IPS-18a (cell line): ENCODE results near the gene SNAPC2.
A peak's percentile ranks its signal among the peaks of the same experiment; 100 is the strongest.
"Not testable (repeated sequence)": the region's sequence is repeated elsewhere in the genome, so short reads cannot be mapped to it uniquely, and the experiment has no call there.

Experiments used
- H3K27ac ChIP-seq: one replicate; pipeline ENCODE4 v1.5.1; 2013; ENCODE audit warnings: low read length
- H3K27me3 ChIP-seq: one replicate; pipeline ENCODE4 v1.6.1; 2013; ENCODE audit warnings: mild to moderate bottlenecking, low read length; ENCODE audit not compliant: control insufficient read depth, insufficient read depth
- H3K36me3 ChIP-seq: one replicate; pipeline ENCODE4 v1.6.1; 2013; ENCODE audit warnings: low read depth, low read length; ENCODE audit not compliant: control insufficient read depth
- H3K4me1 ChIP-seq: one replicate; pipeline ENCODE4 v1.6.1; 2013; ENCODE audit warnings: low read depth, low read length; ENCODE audit not compliant: control insufficient read depth
- H3K4me3 ChIP-seq: one replicate; pipeline ENCODE4 v1.5.1; 2013; ENCODE audit warnings: low read length
- H3K9ac ChIP-seq: one replicate; pipeline ENCODE4 v1.6.1; 2013; ENCODE audit warnings: mild to moderate bottlenecking, low read length, moderate library complexity
- H3K9me3 ChIP-seq: one replicate; pipeline ENCODE4 v1.6.1; 2013; ENCODE audit warnings: low read depth, low read length; ENCODE audit not compliant: control insufficient read depth

Gene SNAPC2

GRCh38 chr19:7914099-7914498, 6.0 kb upstream of the SNAPC2 start:
- H3K4me3 ChIP-seq = no peak overlapping the region
- H3K36me3 ChIP-seq = peaks cover 16% of the 10 kb centered on the region
- H3K4me1 ChIP-seq = no peaks in the 10 kb centered on the region
- H3K9ac ChIP-seq = no peak overlapping the region
- H3K27me3 ChIP-seq = peaks cover 54% of the 10 kb centered on the region
- H3K27ac ChIP-seq = no peak overlapping the region
- no peaks in the 10 kb centered on the region for H3K9me3 ChIP-seq

DNA sequence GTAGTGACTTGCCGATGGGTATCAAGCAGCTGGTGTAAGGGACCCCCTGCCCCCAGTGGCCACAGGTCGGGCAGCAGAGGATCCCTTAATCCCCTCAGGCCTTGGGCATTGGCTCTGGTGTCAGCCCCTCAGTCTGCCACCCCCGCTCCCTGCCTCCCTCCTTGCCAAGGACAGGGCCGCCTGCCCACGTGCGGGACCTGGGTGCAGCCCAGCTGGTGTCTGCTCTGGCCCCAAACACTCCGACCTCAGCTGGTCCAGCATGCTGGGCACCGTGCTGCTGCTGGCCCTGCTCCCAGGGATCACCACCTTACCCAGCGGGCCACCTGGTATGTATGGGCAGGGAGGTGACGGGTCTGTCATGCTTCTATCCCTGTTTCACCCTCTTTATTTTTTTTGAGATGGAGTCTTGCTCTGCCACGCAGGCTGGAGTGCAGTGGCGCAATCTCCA, 5.5 kb upstream of the SNAPC2 start, which contains the start of gene TGFBR3L:
TSS of gene TGFBR3L (plus strand) at position 233 of the 448 bp plus-strand sequence.
- Histone ChIP-seq H3K27me3 (peaks cover 60% of the 10 kb centered on the region), H3K36me3 (peaks cover 16% of the 10 kb centered on the region), H3K9ac (no peak within 1 kb of the TSS), H3K9me3 (no peaks in the 10 kb centered on the region), H3K27ac (no peak within 1 kb of the TSS), H3K4me1 (peaks cover 2% of the 10 kb centered on the region), H3K4me3 (no peak within 1 kb of the TSS)

- Histone ChIP-seq H3K27ac (no peak overlapping the region), H3K4me1 (peaks cover 6% of the 10 kb centered on the region), H3K9ac (no peak overlapping the region), H3K27me3 (peaks cover 61% of the 10 kb centered on the region), H3K4me3 (peak overlapping the region; percentile 47), H3K36me3 (peaks cover 13% of the 10 kb centered on the region), H3K9me3 (no peaks in the 10 kb centered on the region)
These were observed 4.7 kb upstream of the SNAPC2 start for GRCh38 chr19:7915250-7916102.

DNA sequence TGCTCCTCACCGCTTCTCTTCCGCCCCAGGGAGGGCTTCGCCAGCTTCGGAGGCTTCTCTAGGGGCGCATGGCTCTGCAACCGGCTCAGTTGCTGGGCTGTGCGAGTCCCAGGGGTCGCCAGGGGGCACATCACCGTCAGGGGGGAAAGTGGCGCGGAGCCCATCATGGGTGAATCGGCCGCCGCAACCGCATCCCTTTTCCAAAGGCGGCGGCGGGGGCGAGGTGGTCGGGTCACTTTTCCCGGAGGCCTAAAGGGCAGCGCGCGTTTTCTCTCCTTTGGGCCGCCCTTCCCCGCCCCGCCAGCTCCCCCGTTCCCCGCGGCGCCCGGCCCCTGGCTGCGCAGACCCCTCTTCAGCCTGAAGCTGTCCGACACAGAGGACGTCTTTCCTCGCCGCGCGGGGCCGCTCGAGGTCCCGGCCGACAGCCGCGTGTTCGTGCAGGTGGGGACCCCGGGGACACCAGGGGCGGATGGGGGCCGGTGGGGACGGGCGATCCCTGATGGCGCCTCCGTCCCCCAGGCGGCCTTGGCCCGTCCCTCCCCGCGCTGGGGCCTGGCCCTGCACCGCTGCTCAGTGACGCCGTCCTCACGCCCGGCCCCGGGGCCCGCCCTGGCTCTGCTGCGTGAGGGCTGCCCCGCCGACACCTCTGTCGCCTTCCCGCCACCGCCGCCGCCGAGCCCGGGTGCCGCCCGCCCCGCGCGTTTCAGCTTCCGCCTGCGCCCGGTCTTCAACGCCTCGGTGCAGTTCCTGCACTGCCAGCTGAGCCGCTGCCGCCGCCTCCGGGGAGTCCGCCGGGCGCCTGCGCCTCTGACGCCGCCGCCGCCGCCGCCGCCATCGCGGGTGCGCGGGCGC, 3.8 kb upstream of the SNAPC2 start:
- no peak overlapping the region for H3K27ac ChIP-seq
- H3K36me3 ChIP-seq = peaks cover 9% of the 10 kb centered on the region
- H3K9me3 ChIP-seq = no peaks in the 10 kb centered on the region
- H3K9ac ChIP-seq = no peak overlapping the region
- H3K27me3 ChIP-seq = peaks cover 61% of the 10 kb centered on the region
- H3K4me1 ChIP-seq = peaks cover 8% of the 10 kb centered on the region
- H3K4me3 ChIP-seq = peak overlapping the region; percentile 47

GRCh38 chr19:7916955-7917266, 3.2 kb upstream of the SNAPC2 start:
- Histone ChIP-seq H3K27me3 (peaks cover 61% of the 10 kb centered on the region), H3K27ac (no peak overlapping the region), H3K4me3 (peak overlapping the region; percentile 47), H3K36me3 (peaks cover 3% of the 10 kb centered on the region), H3K4me1 (peaks cover 9% of the 10 kb centered on the region), H3K9me3 (no peaks in the 10 kb centered on the region), H3K9ac (no peak overlapping the region)

DNA sequence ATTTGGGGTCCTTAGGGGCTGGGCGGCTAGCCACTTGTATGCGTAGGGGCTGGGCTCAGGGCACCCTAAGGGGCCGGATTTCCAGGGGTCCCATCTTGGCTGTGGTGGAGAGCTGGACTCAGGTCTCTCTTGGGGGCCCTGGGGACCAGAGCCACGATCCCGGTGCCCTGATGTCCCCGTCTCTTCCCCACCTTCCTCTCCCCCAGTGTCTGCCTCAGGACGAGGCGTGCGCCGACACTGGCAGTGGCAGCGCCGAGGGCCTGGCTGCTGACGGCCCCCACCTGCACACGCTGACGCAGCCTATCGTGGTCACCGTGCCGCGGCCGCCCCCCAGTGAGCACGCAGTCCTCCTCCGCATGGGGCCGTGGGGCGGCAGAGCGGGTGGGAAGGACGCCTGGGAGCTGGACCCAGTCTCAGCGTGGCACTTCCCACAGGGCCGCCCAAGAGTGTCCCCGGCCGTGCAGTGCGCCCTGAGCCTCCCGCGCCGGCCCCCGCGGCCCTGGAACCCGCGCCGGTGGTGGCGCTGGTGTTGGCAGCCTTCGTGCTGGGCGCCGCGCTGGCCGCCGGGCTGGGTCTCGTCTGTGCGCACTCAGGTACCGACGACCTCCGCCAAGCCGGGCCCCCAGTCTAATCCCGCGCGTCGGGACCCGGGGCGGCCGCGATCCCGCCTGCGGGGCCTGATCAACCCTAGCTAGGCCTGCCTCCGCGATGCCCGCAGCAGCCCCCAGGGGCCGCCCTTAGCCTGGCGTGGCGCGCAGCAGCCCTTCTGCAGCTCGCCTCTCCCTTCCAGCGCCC, 2.7 kb upstream of the SNAPC2 start:
- H3K4me1 ChIP-seq = peaks cover 9% of the 10 kb centered on the region
- H3K27me3 ChIP-seq = peaks cover 61% of the 10 kb centered on the region
- H3K36me3 ChIP-seq = no peaks in the 10 kb centered on the region
- peak overlapping the region; percentile 47 for H3K4me3 ChIP-seq
- H3K9me3 ChIP-seq = no peaks in the 10 kb centered on the region
- no peak overlapping the region for H3K9ac ChIP-seq
- no peak overlapping the region for H3K27ac ChIP-seq

GRCh38 chr19:7918062-7918614, 2.0 kb upstream of the SNAPC2 start:
- H3K9ac ChIP-seq, H3K27ac ChIP-seq, H3K36me3 ChIP-seq, H3K9me3 ChIP-seq, H3K4me1 ChIP-seq: not testable (repeated sequence)
- H3K27me3 ChIP-seq = peaks cover 61% of the 10 kb centered on the region
- peak overlapping the region; percentile 47 for H3K4me3 ChIP-seq

GRCh38 chr19:7918615-7919421, 1.3 kb upstream of the SNAPC2 start:
- peaks cover 59% of the 10 kb centered on the region for H3K27me3 ChIP-seq
- no peak overlapping the region for H3K9ac ChIP-seq
- H3K27ac ChIP-seq = no peak overlapping the region
- H3K9me3 ChIP-seq = no peaks in the 10 kb centered on the region
- no peaks in the 10 kb centered on the region for H3K36me3 ChIP-seq
- peak overlapping the region; percentile 47 for H3K4me3 ChIP-seq
- peaks cover 9% of the 10 kb centered on the region for H3K4me1 ChIP-seq

DNA sequence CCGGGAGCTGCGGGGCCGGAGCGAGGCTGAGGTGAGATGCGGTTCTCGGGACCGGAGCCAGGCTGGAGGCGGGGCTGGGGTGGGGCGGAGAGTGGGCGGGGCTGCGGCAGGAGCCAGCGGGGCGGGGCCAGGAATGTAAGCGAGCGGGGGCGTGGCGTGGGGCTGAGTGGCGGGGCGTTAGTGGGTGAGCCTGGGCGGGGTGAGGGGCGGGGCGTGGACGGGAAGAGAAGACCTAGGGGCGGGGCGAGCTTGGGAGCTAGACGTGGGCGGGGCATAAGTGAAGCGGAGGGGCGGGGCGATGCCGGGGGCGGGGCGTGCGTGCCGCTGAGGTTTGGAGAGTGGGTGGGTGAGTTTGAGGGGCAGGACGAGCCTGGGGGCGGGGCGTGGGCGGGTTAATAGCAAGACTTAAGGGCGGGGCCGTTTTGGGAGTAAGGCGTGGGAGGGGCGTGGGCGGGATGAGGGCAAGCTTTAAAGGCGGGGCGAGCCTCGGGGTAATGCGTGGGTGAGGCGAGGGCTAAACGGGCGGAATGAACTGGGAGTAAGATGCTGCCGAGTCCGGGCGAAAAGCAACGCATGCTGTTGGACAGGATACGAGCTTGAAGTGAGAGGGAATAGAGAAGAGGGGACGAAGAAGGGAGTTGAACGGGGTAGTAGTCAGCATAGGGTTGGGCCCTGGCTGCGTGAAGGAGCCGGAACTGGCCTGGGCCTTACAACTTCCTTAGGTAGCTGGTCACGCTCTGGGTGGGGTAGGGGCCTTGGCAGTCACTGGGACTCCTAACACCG, 572 bp downstream of the SNAPC2 start:
- peak overlapping the region; percentile 64 for H3K4me3 ChIP-seq
- no peak overlapping the region for H3K27ac ChIP-seq
- H3K36me3 ChIP-seq = no peaks in the 10 kb centered on the region
- no peak overlapping the region for H3K9ac ChIP-seq
- peaks cover 9% of the 10 kb centered on the region for H3K4me1 ChIP-seq
- H3K27me3 ChIP-seq = peaks cover 40% of the 10 kb centered on the region
- H3K9me3 ChIP-seq = no peaks in the 10 kb centered on the region
